Mammary epithelial cell (primary cell): Measurements from ENCODE around the gene OGDHL.
"Not testable (repeated sequence)": the region's sequence is repeated elsewhere in the genome, so short reads cannot be mapped to it uniquely, and the experiment has no call there.

ENCODE experiments used
- CTCF ChIP-seq, 2 donors: IDR thresholded peaks in 1 of 2; conservative IDR thresholded peaks in 1 of 2; 2 replicates each; pipeline ENCODE4 v1.5.1; 2011 to 2012; ENCODE audit warnings: inconsistent platforms in 2 of 2, low read length in 2 of 2, mild to moderate bottlenecking in 2 of 2, control low read depth in 1 of 2, low read depth in 1 of 2; ENCODE audit not compliant: insufficient read depth in 1 of 2; ENCODE audit errors: extremely low read depth in 1 of 2
- EZH2 ChIP-seq: IDR thresholded peaks from 2 replicates; pipeline ENCODE4 v1.6.1; 2012; ENCODE audit warnings: low read length, inconsistent platforms, borderline replicate concordance

GRCh38 chr10:49771046-49771445 lies 8.9 kb upstream of the OGDHL start:
- TF ChIP-seq CTCF (conservative IDR thresholded peaks at IDR 0.05 in 1 of 2, IDR thresholded peaks at IDR 0.05 in 1 of 2; ENCODE audit: extremely low read depth in 1 of 2, insufficient read depth in 1 of 2, low read depth in 1 of 2, low read length in 2 of 2); EZH2: not testable (repeated sequence)
